MM.1S (cell line): ENCODE measurements around the gene PRPF31.

Experiments used
- EZH2 ChIP-seq: fragments of 300-600 bp; sonication (generic); optimal IDR thresholded peaks from 2 replicates; pipeline ENCODE3; 2017; ENCODE audit warnings: low read depth, mild to moderate bottlenecking, antibody characterized with exemption, low read length, mixed read lengths
- EZH2phosphoT487 ChIP-seq: fragments of 300-600 bp; sonication (generic); IDR thresholded peaks from 2 replicates; pipeline ENCODE4 v1.6.1; 2018; ENCODE audit warnings: antibody characterized with exemption, low read length
- TF ChIP-seq, protein P1 (sequence below): fragments of 300-600 bp; sonication (generic); IDR thresholded peaks from 2 replicates; pipeline ENCODE4 v1.5.1; 2016; ENCODE audit warnings: antibody characterized with exemption, low read length, mixed read lengths

DNA sequence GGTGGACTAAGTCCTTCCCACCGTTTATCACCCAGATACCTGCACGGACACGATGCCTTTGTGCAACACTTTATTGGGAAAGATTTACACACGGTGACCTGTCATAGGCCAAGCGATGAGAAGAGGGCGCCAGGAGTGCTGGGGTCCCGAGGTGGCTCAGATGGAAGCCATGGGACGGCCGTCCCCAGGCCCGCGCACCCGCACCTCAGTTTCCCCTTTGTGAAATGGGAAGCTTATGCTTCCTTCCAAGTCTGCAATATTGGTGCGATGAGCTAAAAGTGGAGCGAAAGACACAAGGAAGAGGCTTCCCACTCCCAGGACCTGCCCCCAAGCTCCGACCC lies 57.8 kb downstream of the PRPF31 start:
- TF ChIP-seq, protein P1, sequence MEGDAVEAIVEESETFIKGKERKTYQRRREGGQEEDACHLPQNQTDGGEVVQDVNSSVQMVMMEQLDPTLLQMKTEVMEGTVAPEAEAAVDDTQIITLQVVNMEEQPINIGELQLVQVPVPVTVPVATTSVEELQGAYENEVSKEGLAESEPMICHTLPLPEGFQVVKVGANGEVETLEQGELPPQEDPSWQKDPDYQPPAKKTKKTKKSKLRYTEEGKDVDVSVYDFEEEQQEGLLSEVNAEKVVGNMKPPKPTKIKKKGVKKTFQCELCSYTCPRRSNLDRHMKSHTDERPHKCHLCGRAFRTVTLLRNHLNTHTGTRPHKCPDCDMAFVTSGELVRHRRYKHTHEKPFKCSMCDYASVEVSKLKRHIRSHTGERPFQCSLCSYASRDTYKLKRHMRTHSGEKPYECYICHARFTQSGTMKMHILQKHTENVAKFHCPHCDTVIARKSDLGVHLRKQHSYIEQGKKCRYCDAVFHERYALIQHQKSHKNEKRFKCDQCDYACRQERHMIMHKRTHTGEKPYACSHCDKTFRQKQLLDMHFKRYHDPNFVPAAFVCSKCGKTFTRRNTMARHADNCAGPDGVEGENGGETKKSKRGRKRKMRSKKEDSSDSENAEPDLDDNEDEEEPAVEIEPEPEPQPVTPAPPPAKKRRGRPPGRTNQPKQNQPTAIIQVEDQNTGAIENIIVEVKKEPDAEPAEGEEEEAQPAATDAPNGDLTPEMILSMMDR = no peak
- no peak for TF ChIP-seq EZH2
- TF ChIP-seq EZH2phosphoT487 = no peak
